Activated naive CD8-positive, alpha-beta T cell treated with anti-CD3 and anti-CD28 coated beads for 36 hours (primary cell): Measurements from ENCODE around the gene PARP8. TPM values are rescaled to one million over a fixed set of nuclear protein-coding genes. Genes with fewer than 3 reads are reported as not detected.

ENCODE experiments used
- DNase-seq: peaks from one replicate; pipeline ENCODE4 v3.0.0; 2021
- H3K27ac Mint-ChIP-seq: one replicate; pipeline ENCODE4 v1.8.0; 2022; ENCODE audit warnings: mild to moderate bottlenecking, moderate library complexity, mixed read lengths
- H3K27me3 Mint-ChIP-seq: one replicate; pipeline ENCODE4 v1.8.0; 2022; ENCODE audit warnings: mild to moderate bottlenecking, mixed read lengths
- H3K36me3 Mint-ChIP-seq: one replicate; pipeline ENCODE4 v1.8.0; 2021; ENCODE audit warnings: mild to moderate bottlenecking, mixed read lengths
- H3K4me1 Mint-ChIP-seq: one replicate; pipeline ENCODE4 v1.8.0; 2021; ENCODE audit warnings: mixed read lengths
- H3K4me3 Mint-ChIP-seq: one replicate; pipeline ENCODE4 v1.8.0; 2022; ENCODE audit warnings: mild to moderate bottlenecking, moderate library complexity, mixed read lengths
- H3K9me3 Mint-ChIP-seq: one replicate; pipeline ENCODE4 v1.8.0; 2022; ENCODE audit warnings: mixed read lengths
- total RNA-seq, 2 experiments: library from RNA; stranded (reverse); gene quantifications; one replicate each; pipeline ENCODE4 v1.2.3, GENCODE V29; 2021

Gene PARP8
- total RNA-seq, 2 experiments from 2014 or later = 41.0 to 43.6 TPM

- peak overlapping the region; percentile 90 for H3K27ac Mint-ChIP-seq
- peaks cover 35% of the 10 kb centered on the region for H3K36me3 Mint-ChIP-seq
- peaks cover 6% of the 10 kb centered on the region for H3K9me3 Mint-ChIP-seq
- no peaks in the 10 kb centered on the region for H3K27me3 Mint-ChIP-seq
- H3K4me3 Mint-ChIP-seq = no peak overlapping the region
- no peak for DNase-seq
- H3K4me1 Mint-ChIP-seq = peaks cover 72% of the 10 kb centered on the region
Observed at GRCh38 chr5:50703367-50703666, 36.9 kb downstream of the PARP8 start.

- Mint-ChIP-seq H3K4me3 (no peak overlapping the region), H3K36me3 (peaks cover 25% of the 10 kb centered on the region), H3K27ac (no peak overlapping the region), H3K4me1 (peaks cover 73% of the 10 kb centered on the region), H3K9me3 (peaks cover 6% of the 10 kb centered on the region), H3K27me3 (no peaks in the 10 kb centered on the region)
- DNase-seq = no peak
Observed at GRCh38 chr5:50704730-50705129, 38.3 kb downstream of the PARP8 start.

GRCh38 chr5:50709471-50709870 is 43.0 kb downstream of the PARP8 start:
- DNase-seq = no peak
- H3K27me3 Mint-ChIP-seq = no peaks in the 10 kb centered on the region
- H3K4me3 Mint-ChIP-seq = peak overlapping the region; percentile 11
- peaks cover 4% of the 10 kb centered on the region for H3K36me3 Mint-ChIP-seq
- no peaks in the 10 kb centered on the region for H3K9me3 Mint-ChIP-seq
- H3K4me1 Mint-ChIP-seq = peaks cover 60% of the 10 kb centered on the region
- peak overlapping the region; percentile 72 for H3K27ac Mint-ChIP-seq

GRCh38 chr5:50710838-50711237 is 44.4 kb downstream of the PARP8 start:
- H3K4me3 Mint-ChIP-seq = peak overlapping the region; percentile 70
- peaks cover 11% of the 10 kb centered on the region for H3K36me3 Mint-ChIP-seq
- no peaks in the 10 kb centered on the region for H3K9me3 Mint-ChIP-seq
- H3K27me3 Mint-ChIP-seq = no peaks in the 10 kb centered on the region
- H3K4me1 Mint-ChIP-seq = peaks cover 66% of the 10 kb centered on the region
- DNase-seq = no peak
- H3K27ac Mint-ChIP-seq = peak overlapping the region; percentile 73

GRCh38 chr5:50711280-50711679 is 44.8 kb downstream of the PARP8 start:
- peak; percentile 63 for DNase-seq
- peaks cover 69% of the 10 kb centered on the region for H3K4me1 Mint-ChIP-seq
- peak overlapping the region; percentile 70 for H3K4me3 Mint-ChIP-seq
- no peaks in the 10 kb centered on the region for H3K9me3 Mint-ChIP-seq
- H3K36me3 Mint-ChIP-seq = peaks cover 11% of the 10 kb centered on the region
- no peaks in the 10 kb centered on the region for H3K27me3 Mint-ChIP-seq
- H3K27ac Mint-ChIP-seq = peak overlapping the region; percentile 73

GRCh38 chr5:50712479-50712878 is 46.0 kb downstream of the PARP8 start:
- no peak overlapping the region for H3K4me3 Mint-ChIP-seq
- H3K27ac Mint-ChIP-seq = peak overlapping the region; percentile 78
- H3K27me3 Mint-ChIP-seq = no peaks in the 10 kb centered on the region
- peaks cover 11% of the 10 kb centered on the region for H3K36me3 Mint-ChIP-seq
- peaks cover 73% of the 10 kb centered on the region for H3K4me1 Mint-ChIP-seq
- DNase-seq = no peak
- H3K9me3 Mint-ChIP-seq = no peaks in the 10 kb centered on the region

- Mint-ChIP-seq H3K27ac (peak overlapping the region; percentile 67), H3K4me1 (peaks cover 72% of the 10 kb centered on the region), H3K36me3 (peaks cover 18% of the 10 kb centered on the region), H3K9me3 (peaks cover 2% of the 10 kb centered on the region), H3K4me3 (peak overlapping the region; percentile 40), H3K27me3 (no peaks in the 10 kb centered on the region)
- no peak for DNase-seq
Observed at GRCh38 chr5:50715001-50715400, 48.6 kb downstream of the PARP8 start.

- Mint-ChIP-seq H3K4me3 (no peak overlapping the region), H3K9me3 (peaks cover 2% of the 10 kb centered on the region), H3K36me3 (peaks cover 20% of the 10 kb centered on the region), H3K27me3 (no peaks in the 10 kb centered on the region), H3K4me1 (peaks cover 73% of the 10 kb centered on the region), H3K27ac (peak overlapping the region; percentile 22)
- DNase-seq = no peak
Observed at GRCh38 chr5:50716134-50716533, 49.7 kb downstream of the PARP8 start.

GRCh38 chr5:50717651-50718050 is 51.2 kb downstream of the PARP8 start:
- H3K36me3 Mint-ChIP-seq = peaks cover 20% of the 10 kb centered on the region

GRCh38 chr5:50720061-50720710 is 53.7 kb downstream of the PARP8 start:
- peaks cover 15% of the 10 kb centered on the region for H3K36me3 Mint-ChIP-seq
- H3K27me3 Mint-ChIP-seq = no peaks in the 10 kb centered on the region
- H3K9me3 Mint-ChIP-seq = peaks cover 2% of the 10 kb centered on the region
- no peak for DNase-seq
- H3K27ac Mint-ChIP-seq = peak overlapping the region; percentile 30
- H3K4me3 Mint-ChIP-seq = peak overlapping the region; percentile 35
- peaks cover 78% of the 10 kb centered on the region for H3K4me1 Mint-ChIP-seq

More at GRCh38 chr5:50717651-50718050, 51.2 kb downstream of the PARP8 start:
- Mint-ChIP-seq H3K4me1 (peaks cover 79% of the 10 kb centered on the region), H3K9me3 (peaks cover 2% of the 10 kb centered on the region), H3K4me3 (no peak overlapping the region), H3K27ac (no peak overlapping the region), H3K27me3 (no peaks in the 10 kb centered on the region)
- no peak for DNase-seq

- no peak for DNase-seq
- Mint-ChIP-seq H3K9me3 (peaks cover 2% of the 10 kb centered on the region), H3K27ac (no peak overlapping the region), H3K36me3 (peaks cover 15% of the 10 kb centered on the region), H3K4me3 (no peak overlapping the region), H3K27me3 (no peaks in the 10 kb centered on the region), H3K4me1 (peaks cover 78% of the 10 kb centered on the region)
Observed at GRCh38 chr5:50722223-50722622, 55.8 kb downstream of the PARP8 start.

- Mint-ChIP-seq H3K4me3 (no peak overlapping the region), H3K9me3 (no peaks in the 10 kb centered on the region), H3K27ac (no peak overlapping the region), H3K36me3 (peaks cover 10% of the 10 kb centered on the region), H3K27me3 (no peaks in the 10 kb centered on the region), H3K4me1 (peaks cover 72% of the 10 kb centered on the region)
- no peak for DNase-seq
Observed at GRCh38 chr5:50724262-50724661, 57.8 kb downstream of the PARP8 start.

GRCh38 chr5:50725800-50726474 is 59.5 kb downstream of the PARP8 start:
- Mint-ChIP-seq H3K27me3 (no peaks in the 10 kb centered on the region), H3K4me1 (peaks cover 64% of the 10 kb centered on the region), H3K4me3 (no peak overlapping the region), H3K9me3 (no peaks in the 10 kb centered on the region), H3K36me3 (peaks cover 24% of the 10 kb centered on the region), H3K27ac (peak overlapping the region; percentile 89)
- no peak for DNase-seq

- H3K9me3 Mint-ChIP-seq = no peaks in the 10 kb centered on the region
- H3K4me3 Mint-ChIP-seq = peak overlapping the region; percentile 37
- peaks cover 62% of the 10 kb centered on the region for H3K4me1 Mint-ChIP-seq
- peak overlapping the region; percentile 89 for H3K27ac Mint-ChIP-seq
- DNase-seq = no peak
- H3K36me3 Mint-ChIP-seq = peaks cover 25% of the 10 kb centered on the region
- no peaks in the 10 kb centered on the region for H3K27me3 Mint-ChIP-seq
Observed at GRCh38 chr5:50726475-50727148, 60.2 kb downstream of the PARP8 start.

GRCh38 chr5:50727149-50727496 is 60.7 kb downstream of the PARP8 start:
- H3K27ac Mint-ChIP-seq = peak overlapping the region; percentile 89
- DNase-seq = peak; percentile 23
- H3K9me3 Mint-ChIP-seq = no peaks in the 10 kb centered on the region
- peak overlapping the region; percentile 37 for H3K4me3 Mint-ChIP-seq
- H3K36me3 Mint-ChIP-seq = peaks cover 30% of the 10 kb centered on the region
- no peaks in the 10 kb centered on the region for H3K27me3 Mint-ChIP-seq
- H3K4me1 Mint-ChIP-seq = peaks cover 64% of the 10 kb centered on the region
